GM21825 (cell line): ENCODE results near the gene ACTR10.
A peak's percentile ranks its signal among the peaks of the same experiment; 100 is the strongest.

Source experiments
- ATAC-seq: cut with Tn5 transposase; IDR thresholded peaks from one replicate; pipeline ENCODE4 v1.9.1; 2021; ENCODE audit warnings: mild to moderate bottlenecking, moderate library complexity; ENCODE audit not compliant: unreplicated experiment

Gene ACTR10

GRCh38 chr14:58278177-58278576 lies 78.2 kb downstream of the ACTR10 start:
- no peak for ATAC-seq

GRCh38 chr14:58280954-58281787 lies 81.2 kb downstream of the ACTR10 start:
- peak; percentile 61 for ATAC-seq

GRCh38 chr14:58281969-58282368 lies 82.0 kb downstream of the ACTR10 start:
- no peak for ATAC-seq

- ATAC-seq: no peak
Observed at GRCh38 chr14:58282925-58283593, 83.1 kb downstream of the ACTR10 start.

- no peak for ATAC-seq
Observed at GRCh38 chr14:58283730-58284129, 83.8 kb downstream of the ACTR10 start.

- no peak for ATAC-seq
Observed at GRCh38 chr14:58285132-58285531, 85.2 kb downstream of the ACTR10 start.
